SU-DHL-6 (cell line): ENCODE measurements around the gene TNS1.

ENCODE experiments used
- CTCF ChIP-seq: fragments of 200-600 bp; sonication (generic); IDR thresholded peaks from one replicate; pipeline ENCODE4 v1.5.1; 2017; ENCODE audit warnings: antibody characterized with exemption, mild to moderate bottlenecking, low read length, moderate library complexity; ENCODE audit not compliant: insufficient read depth, poor library complexity, severe bottlenecking
- EZH2phosphoT487 ChIP-seq: fragments of 200-600 bp; sonication (generic), shearing (Covaris generic); conservative IDR thresholded peaks from 2 replicates; pipeline ENCODE4 v1.6.1; 2018; ENCODE audit warnings: mild to moderate bottlenecking, antibody characterized with exemption, low read length, moderate library complexity, mixed read lengths

- TF ChIP-seq CTCF (no peak), EZH2phosphoT487 (no peak)
Observed at GRCh38 chr2:217809736-217810135, 193.1 kb downstream of the TNS1 start.
